ENCODE data around the gene SETD5. TPM values are rescaled to one million over a fixed set of nuclear protein-coding genes. Genes with fewer than 3 reads are reported as not detected.

The SETD5 gene
- total RNA-seq, 2 donors from 2014 or later, result 102 to 131 TPM

DNA sequence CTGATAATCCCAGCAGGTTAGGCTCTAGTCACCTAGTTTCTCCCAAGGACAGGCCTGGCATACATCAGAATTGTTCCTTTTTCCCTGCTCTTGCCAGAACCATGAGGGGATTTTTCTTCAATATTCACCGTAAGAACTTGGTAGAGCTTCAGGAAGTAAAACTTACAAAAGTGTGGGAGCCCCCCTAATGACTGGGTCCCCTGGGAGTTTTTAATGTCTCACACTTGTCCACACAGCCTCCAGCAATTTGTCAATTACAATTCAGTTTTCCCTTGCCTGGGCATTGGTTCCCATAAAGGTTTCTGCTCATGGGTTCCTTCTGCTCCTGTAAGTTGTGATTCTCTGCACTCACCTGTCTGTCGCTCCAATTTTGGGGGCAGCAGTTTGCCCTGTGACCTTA, 127.7 kb downstream of the SETD5 start:
- Histone ChIP-seq H3K36me3 (no peaks in the 10 kb centered on the region), H3K4me1 (ENCODE audit: control insufficient read depth in 1 of 2, low read depth in 2 of 2) (no peaks in the 10 kb centered on the region), H3K9me3 (no peaks in the 10 kb centered on the region), H3K4me3 (no peak overlapping the region), H3K27me3 (replicated peaks; ENCODE audit: insufficient read depth) (no peaks in the 10 kb centered on the region), H3K27ac (no peak overlapping the region)
- TF ChIP-seq, protein P1, sequence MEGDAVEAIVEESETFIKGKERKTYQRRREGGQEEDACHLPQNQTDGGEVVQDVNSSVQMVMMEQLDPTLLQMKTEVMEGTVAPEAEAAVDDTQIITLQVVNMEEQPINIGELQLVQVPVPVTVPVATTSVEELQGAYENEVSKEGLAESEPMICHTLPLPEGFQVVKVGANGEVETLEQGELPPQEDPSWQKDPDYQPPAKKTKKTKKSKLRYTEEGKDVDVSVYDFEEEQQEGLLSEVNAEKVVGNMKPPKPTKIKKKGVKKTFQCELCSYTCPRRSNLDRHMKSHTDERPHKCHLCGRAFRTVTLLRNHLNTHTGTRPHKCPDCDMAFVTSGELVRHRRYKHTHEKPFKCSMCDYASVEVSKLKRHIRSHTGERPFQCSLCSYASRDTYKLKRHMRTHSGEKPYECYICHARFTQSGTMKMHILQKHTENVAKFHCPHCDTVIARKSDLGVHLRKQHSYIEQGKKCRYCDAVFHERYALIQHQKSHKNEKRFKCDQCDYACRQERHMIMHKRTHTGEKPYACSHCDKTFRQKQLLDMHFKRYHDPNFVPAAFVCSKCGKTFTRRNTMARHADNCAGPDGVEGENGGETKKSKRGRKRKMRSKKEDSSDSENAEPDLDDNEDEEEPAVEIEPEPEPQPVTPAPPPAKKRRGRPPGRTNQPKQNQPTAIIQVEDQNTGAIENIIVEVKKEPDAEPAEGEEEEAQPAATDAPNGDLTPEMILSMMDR (IDR thresholded peaks at IDR 0.05), result no peak
- no peak for DNase-seq (ENCODE audit: low spot score)
- ATAC-seq (ENCODE audit: insufficient number of reproducible peaks, low FRiP score, low read depth), result no peak

Other genes starting within 250 kb of the SETD5 start
- gene SRGAP3, start 148.0 kb upstream of the SETD5 start, total RNA-seq, result 10 to 100 TPM in 1 of 2 donors, 1 to 10 TPM in 1; 2.6 to 12.8 TPM
- 10 to 100 TPM; 11.9 to 31.9 TPM for gene THUMPD3, start 34.6 kb upstream of the SETD5 start, total RNA-seq
- not detected for gene LHFPL4, start 156.2 kb downstream of the SETD5 start, total RNA-seq

All from thoracic aorta (tissue), 2 donors.